NT2/D1 (cell line): ENCODE measurements around the gene PRRG3.

ENCODE experiments used
- DNase-seq: peaks from one replicate; pipeline ENCODE4 v3.0.0-alpha.2; 2011; ENCODE audit warnings: low read depth, low spot score
- H3K27me3 ChIP-seq: 2 replicates; pipeline ENCODE4 v1.6.0; 2011; ENCODE audit warnings: mild to moderate bottlenecking; ENCODE audit not compliant: insufficient read length, insufficient read depth
- H3K36me3 ChIP-seq: 2 replicates; pipeline ENCODE4 v1.6.1; 2011; ENCODE audit warnings: mild to moderate bottlenecking, low read length, mixed read lengths; ENCODE audit not compliant: insufficient read depth, insufficient read length
- H3K4me1 ChIP-seq: 2 replicates; pipeline ENCODE4 v1.5.1; 2011; ENCODE audit not compliant: insufficient read depth, insufficient read length
- H3K4me3 ChIP-seq: 2 replicates; pipeline ENCODE4 v1.5.1; 2011; ENCODE audit warnings: low read depth; ENCODE audit not compliant: insufficient read length
- H3K9ac ChIP-seq: 2 replicates; pipeline ENCODE4 v1.6.0; 2011; ENCODE audit warnings: low read depth; ENCODE audit not compliant: insufficient read length
- H3K9me3 ChIP-seq: 2 replicates; pipeline ENCODE4 v1.5.1; 2011; ENCODE audit warnings: mild to moderate bottlenecking, low read length; ENCODE audit not compliant: insufficient read depth
- SUZ12 ChIP-seq: IDR thresholded peaks from 2 replicates; pipeline ENCODE4 v1.6.1; 2011; ENCODE audit not compliant: insufficient read length, insufficient read depth; ENCODE audit errors: extremely low read depth
- YY1 ChIP-seq: IDR thresholded peaks from 2 replicates; pipeline ENCODE4 v1.6.1; 2011; ENCODE audit not compliant: insufficient read length, insufficient read depth
- ZNF274 ChIP-seq: IDR thresholded peaks from 2 replicates; pipeline ENCODE4 v1.6.1; 2011; ENCODE audit warnings: mild to moderate bottlenecking, low read depth, low read length

PRRG3 gene

DNA sequence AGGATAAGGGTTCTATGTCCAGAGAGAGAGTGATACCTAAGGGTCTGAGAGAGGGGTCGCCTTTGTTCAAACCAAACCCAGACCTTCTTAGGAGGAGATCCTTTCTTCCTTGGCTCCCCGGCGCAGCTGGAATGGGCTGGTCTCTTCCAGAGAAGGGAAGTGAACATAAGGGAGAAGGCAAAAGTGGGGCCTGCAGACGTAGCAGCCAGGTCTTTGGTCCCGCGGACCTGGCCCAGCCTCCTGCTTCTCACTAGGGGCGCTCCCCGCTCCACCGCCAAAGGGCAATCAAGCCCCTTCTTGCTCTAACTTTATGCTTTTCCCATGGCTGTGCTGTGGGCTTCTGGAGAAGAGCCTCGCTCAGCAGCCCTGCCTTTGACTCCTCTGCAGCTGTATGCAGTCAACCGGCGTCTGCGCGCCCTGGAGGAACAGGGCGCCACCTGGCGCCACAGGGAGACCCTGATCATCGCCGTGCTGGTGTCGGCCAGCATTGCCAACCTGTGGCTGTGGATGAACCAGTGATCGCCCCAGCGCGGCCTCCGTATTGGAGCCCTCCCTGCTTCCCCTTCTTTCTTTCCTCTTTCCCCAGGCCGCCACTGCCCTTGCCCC lies 27.1 kb downstream of the PRRG3 start:
- no peaks in the 10 kb centered on the region for H3K4me1 ChIP-seq
- no peak overlapping the region for H3K4me3 ChIP-seq
- no peaks in the 10 kb centered on the region for H3K27me3 ChIP-seq
- no peaks in the 10 kb centered on the region for H3K36me3 ChIP-seq
- DNase-seq, result no peak
- H3K9me3 ChIP-seq, result no peaks in the 10 kb centered on the region
- TF ChIP-seq YY1 (no peak), SUZ12 (no peak), ZNF274 (no peak)
- no peak overlapping the region for H3K9ac ChIP-seq

DNA sequence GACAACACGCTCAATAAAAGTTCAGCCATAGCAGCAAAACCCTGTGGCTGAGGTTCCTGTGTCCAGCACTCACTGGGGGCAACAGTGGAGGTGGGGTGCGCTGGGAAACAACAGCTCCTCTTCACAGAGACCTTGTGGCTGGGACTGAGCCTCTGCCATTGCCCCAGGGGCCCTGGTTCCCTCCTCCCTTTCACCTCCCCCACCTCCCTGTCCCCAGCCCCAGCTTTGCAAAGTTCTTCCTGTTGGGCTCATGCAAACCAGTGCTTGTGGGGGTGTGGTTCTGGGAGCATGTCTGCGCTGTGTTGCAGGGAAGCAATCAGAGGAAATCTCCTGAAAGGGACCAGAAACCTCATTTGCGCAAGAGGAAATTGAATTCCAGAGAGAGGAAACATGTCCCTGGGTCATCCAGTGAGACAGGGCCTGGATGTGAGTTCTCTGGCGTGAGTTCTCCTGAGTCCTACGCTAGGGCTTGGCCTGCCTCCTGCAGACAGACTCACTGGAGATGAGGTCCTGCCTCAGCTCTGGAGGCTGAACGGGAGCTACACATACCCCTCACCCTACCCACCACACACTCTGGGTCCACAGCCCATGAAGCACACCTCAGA lies 28.0 kb downstream of the PRRG3 start:
- H3K4me1 ChIP-seq, result no peaks in the 10 kb centered on the region
- H3K27me3 ChIP-seq, result no peaks in the 10 kb centered on the region
- no peaks in the 10 kb centered on the region for H3K9me3 ChIP-seq
- DNase-seq, result no peak
- H3K4me3 ChIP-seq, result no peak overlapping the region
- peak; percentile 36; the same call in 1 of the 2 replicates for TF ChIP-seq ZNF274
- no peak for TF ChIP-seq SUZ12
- no peak overlapping the region for H3K9ac ChIP-seq
- H3K36me3 ChIP-seq, result no peaks in the 10 kb centered on the region

DNA sequence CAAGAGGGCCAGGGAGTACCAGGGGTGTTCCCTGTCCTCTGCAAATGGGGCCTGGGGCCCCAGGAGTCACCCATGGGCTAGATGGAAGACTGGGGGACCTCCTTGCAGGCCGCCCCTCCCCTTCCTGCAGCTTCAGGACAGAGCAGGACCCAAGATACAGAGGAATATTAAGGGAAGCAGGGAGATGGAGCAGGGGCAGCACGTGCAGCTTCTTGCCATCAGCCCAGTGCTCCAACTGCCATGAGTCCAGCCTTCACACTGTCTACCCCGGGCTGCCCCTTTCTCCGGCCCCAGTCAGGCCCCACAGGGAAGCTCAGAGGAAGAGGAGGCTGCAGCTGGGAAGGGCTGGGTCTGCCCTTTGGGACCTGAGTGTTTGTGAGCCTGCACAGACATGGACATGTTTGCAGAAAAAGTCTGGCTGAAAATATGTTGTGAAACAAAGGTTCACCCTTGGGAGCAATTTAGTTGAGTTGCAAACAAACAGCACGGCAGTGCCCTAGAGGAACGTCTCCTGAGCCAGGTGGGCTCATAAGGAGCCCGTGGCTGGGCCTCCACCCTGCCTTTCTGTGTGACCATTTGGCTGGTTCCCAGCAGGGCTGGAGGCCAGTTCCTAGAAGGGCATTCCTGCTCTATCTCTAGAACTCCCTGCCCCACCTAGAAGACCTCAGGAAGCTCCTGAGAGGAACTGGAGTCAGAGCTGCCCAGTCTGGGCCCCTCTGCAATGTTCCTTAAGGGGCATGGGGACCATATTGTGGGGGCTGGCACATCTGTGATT lies 29.5 kb downstream of the PRRG3 start:
- DNase-seq, result no peak
- Histone ChIP-seq H3K4me3 (no peak overlapping the region), H3K36me3 (no peaks in the 10 kb centered on the region), H3K27me3 (no peaks in the 10 kb centered on the region), H3K4me1 (no peaks in the 10 kb centered on the region), H3K9ac (no peak overlapping the region), H3K9me3 (no peaks in the 10 kb centered on the region)
- TF ChIP-seq SUZ12, result no peak
- no peak for TF ChIP-seq ZNF274
- no peak for TF ChIP-seq YY1

DNA sequence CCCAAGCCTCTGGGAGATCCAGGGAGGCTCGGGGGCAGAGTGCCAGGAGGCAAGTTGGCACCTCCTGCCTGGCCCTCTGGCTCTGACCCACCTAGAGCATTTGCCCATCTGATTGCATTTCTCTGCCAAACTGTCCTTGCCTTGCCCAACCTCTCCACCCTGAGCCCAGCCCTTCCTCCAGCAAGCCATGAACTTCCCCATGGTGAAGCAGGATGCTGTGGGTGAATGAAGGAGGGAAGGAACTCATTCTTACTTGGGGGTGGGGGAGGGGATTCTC lies 30.0 kb downstream of the PRRG3 start:
- no peaks in the 10 kb centered on the region for H3K36me3 ChIP-seq
- no peaks in the 10 kb centered on the region for H3K9me3 ChIP-seq
- TF ChIP-seq ZNF274 (no peak), SUZ12 (no peak), YY1 (no peak)
- H3K4me1 ChIP-seq, result no peaks in the 10 kb centered on the region
- no peak for DNase-seq
- no peak overlapping the region for H3K4me3 ChIP-seq
- no peaks in the 10 kb centered on the region for H3K27me3 ChIP-seq
- H3K9ac ChIP-seq, result no peak overlapping the region

DNA sequence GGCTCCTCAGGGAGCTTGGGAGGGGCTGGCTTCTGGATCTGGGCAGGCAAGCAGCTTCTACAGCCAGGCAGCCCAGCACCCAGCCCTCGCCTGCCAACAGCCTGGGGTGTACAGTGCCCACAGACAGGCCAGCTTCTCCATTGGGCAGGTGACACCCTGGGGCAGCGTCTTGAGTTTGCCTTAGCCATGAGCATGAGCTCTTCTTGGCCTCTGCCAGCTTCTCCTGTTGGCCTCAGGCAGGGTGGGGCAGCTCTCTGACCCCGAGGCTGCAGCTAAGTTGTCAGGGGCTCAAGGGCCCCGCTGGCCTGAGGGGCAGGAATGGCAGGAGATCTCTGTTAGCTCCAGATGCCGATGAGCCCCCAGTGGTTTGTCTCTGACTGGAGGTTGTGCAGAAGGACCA lies 31.5 kb downstream of the PRRG3 start:
- no peak for TF ChIP-seq ZNF274
- TF ChIP-seq SUZ12, result no peak
- no peak overlapping the region for H3K4me3 ChIP-seq
- DNase-seq, result no peak
- no peaks in the 10 kb centered on the region for H3K4me1 ChIP-seq
- H3K36me3 ChIP-seq, result no peaks in the 10 kb centered on the region
- H3K9ac ChIP-seq, result no peak overlapping the region
- no peaks in the 10 kb centered on the region for H3K9me3 ChIP-seq
- no peaks in the 10 kb centered on the region for H3K27me3 ChIP-seq

DNA sequence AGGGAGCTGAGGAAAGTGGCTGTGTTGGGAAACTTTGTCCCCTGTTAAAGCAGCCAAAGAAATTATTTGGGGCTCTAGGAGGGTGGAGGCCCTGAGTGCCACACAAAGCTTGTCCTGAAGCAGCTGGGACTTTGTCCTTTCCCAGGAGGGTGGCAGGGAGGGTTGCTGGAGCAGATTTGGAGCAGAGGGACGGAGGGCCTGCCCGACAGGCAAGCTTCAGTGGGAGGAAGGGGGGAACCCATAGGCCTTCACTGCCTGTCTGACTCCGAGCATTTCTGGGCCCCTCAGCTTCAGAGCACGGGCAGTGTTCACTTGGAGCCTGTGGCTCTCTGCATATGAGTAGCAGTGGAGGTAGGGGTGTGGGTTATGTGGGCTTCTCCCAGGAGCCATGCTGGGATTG lies 32.1 kb downstream of the PRRG3 start:
- no peak for TF ChIP-seq SUZ12
- TF ChIP-seq YY1, result no peak
- TF ChIP-seq ZNF274, result no peak
- no peaks in the 10 kb centered on the region for H3K36me3 ChIP-seq
- H3K27me3 ChIP-seq, result no peaks in the 10 kb centered on the region
- H3K9me3 ChIP-seq, result no peaks in the 10 kb centered on the region
- H3K4me3 ChIP-seq, result no peak overlapping the region
- H3K4me1 ChIP-seq, result no peaks in the 10 kb centered on the region
- DNase-seq, result no peak
- no peak overlapping the region for H3K9ac ChIP-seq

DNA sequence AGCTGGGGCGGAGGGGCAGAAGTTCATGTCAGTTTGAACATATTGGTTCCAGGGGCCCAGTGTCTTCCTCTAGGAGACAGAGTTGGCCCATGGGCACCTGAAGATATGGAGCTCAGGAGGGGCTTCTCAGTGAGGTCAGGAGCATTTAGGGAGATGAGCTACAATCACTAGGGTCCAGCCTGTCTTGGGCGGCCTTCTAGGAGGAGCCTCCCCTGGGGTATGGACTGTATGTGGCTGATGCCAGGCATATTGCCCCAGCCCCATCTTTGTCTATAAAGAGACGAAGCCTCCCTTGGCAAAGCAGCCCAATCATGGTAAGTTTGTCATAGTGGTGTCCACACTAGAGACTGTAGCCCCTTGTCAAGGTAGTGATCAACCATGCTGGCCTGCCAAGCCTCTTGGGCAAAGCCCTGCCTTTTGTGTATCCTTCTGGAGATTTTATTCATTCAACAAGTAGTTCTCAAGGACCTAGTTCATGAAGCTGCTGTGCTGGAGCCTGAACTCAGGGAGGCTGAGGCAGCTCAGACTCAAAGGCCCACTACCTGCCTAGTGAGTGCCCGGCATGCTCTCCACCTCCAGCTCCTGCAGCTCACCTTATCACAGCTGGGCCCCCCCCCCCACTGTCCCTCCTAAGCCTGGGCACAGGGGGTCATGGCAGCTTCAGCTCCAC lies 33.9 kb downstream of the PRRG3 start:
- no peak for TF ChIP-seq YY1
- TF ChIP-seq SUZ12, result no peak
- TF ChIP-seq ZNF274, result no peak
- H3K9me3 ChIP-seq, result no peaks in the 10 kb centered on the region
- H3K4me1 ChIP-seq, result no peaks in the 10 kb centered on the region
- no peaks in the 10 kb centered on the region for H3K27me3 ChIP-seq
- no peak for DNase-seq
- H3K9ac ChIP-seq, result no peak overlapping the region
- H3K4me3 ChIP-seq, result no peak overlapping the region
- H3K36me3 ChIP-seq, result no peaks in the 10 kb centered on the region
